SK-N-SH (cell line): Measurements from ENCODE around the gene TRAPPC12. TPM values are rescaled to one million over a fixed set of nuclear protein-coding genes. Genes with fewer than 3 reads are reported as not detected.

Experiments used
- CTCF ChIA-PET: fragments of 300-600, 350-600 bp; formaldehyde crosslinking; extraction: SDS; loops from one replicate; lab custom pipeline; 2021; lab: Yijun Ruan, JAX
- POLR2A ChIA-PET: fragments of 350-600 bp; sonication (Branson Sonifier 250); formaldehyde crosslinking; extraction: SDS; loops from one replicate; lab custom pipeline; 2020; ENCODE audit warnings: antibody characterized with exemption, inconsistent platforms; lab: Yijun Ruan, JAX
- DNase-seq: peaks from one replicate; pipeline ENCODE4 v3.0.0; 2012
- H2AFZ ChIP-seq: fragments of 200-600 bp; sonication (generic); 2 replicates; pipeline ENCODE4 v1.8.1; 2016; ENCODE audit warnings: antibody characterized with exemption, mild to moderate bottlenecking, low read depth
- H3F3A ChIP-seq: fragments of 200-600 bp; sonication (generic); replicated peaks from 2 replicates; pipeline ENCODE3; 2016; ENCODE audit warnings: antibody characterized with exemption, mild to moderate bottlenecking; ENCODE audit not compliant: insufficient read depth
- H3K27ac ChIP-seq, 2 experiments: fragments of 200-500 bp in 1 of 2; fragments of 200-600 bp in 1 of 2; sonication (Bioruptor generic) in 1 of 2; sonication (generic), shearing (Covaris generic) in 1 of 2; 2 replicates each; pipeline versions ENCODE4 v1.5.1 to v1.6.1; 2014 to 2016; ENCODE audit warnings: low read depth in 2 of 2, inconsistent platforms in 1 of 2, low read length in 1 of 2, mild to moderate bottlenecking in 1 of 2, mixed read lengths in 1 of 2
- H3K27me3 ChIP-seq: fragments of 200-600 bp; sonication (generic), shearing (Covaris generic); 2 replicates; pipeline ENCODE4 v1.6.1; 2016; ENCODE audit warnings: mixed run types; ENCODE audit not compliant: insufficient read depth
- H3K36me3 ChIP-seq, 2 experiments: fragments of 200-500 bp in 1 of 2; fragments of 200-600 bp in 1 of 2; sonication (Bioruptor generic) in 1 of 2; sonication (generic) in 1 of 2; replicated peaks in 1 of 2; 2 replicates each; pipeline versions ENCODE3 to v1.5.1; 2014 to 2016; ENCODE audit warnings: low read length in 1 of 2, mild to moderate bottlenecking in 1 of 2; ENCODE audit not compliant: insufficient read depth in 2 of 2, control insufficient read depth in 1 of 2
- H3K4me1 ChIP-seq, 2 experiments: fragments of 200-500 bp in 1 of 2; fragments of 200-600 bp in 1 of 2; sonication (Bioruptor generic) in 1 of 2; sonication (generic), shearing (Covaris generic) in 1 of 2; 2 replicates each; pipeline versions ENCODE4 v1.5.1 to v1.6.1; 2014 to 2016; ENCODE audit warnings: low read depth in 1 of 2, low read length in 1 of 2, mixed run types in 1 of 2; ENCODE audit not compliant: insufficient read depth in 2 of 2, control insufficient read depth in 1 of 2
- H3K4me2 ChIP-seq: fragments of 200-600 bp; sonication (generic), shearing (Covaris generic); 2 replicates; pipeline ENCODE4 v1.6.1; 2017; ENCODE audit warnings: mixed run types
- H3K4me3 ChIP-seq, 2 experiments: fragments of 200-500 bp in 1 of 2; fragments of 200-600 bp in 1 of 2; sonication (Bioruptor generic) in 1 of 2; sonication (generic), shearing (Covaris generic) in 1 of 2; 2 replicates each; pipeline versions ENCODE4 v1.5.1 to v1.8.1; 2014 to 2016; ENCODE audit warnings: low read depth in 2 of 2, inconsistent platforms in 1 of 2, low read length in 1 of 2, mild to moderate bottlenecking in 1 of 2, mixed read lengths in 1 of 2, moderate library complexity in 1 of 2
- H3K79me2 ChIP-seq: fragments of 200-600 bp; sonication (generic); 2 replicates; pipeline ENCODE4 v1.8.1; 2017; ENCODE audit warnings: mild to moderate bottlenecking; ENCODE audit not compliant: insufficient read depth
- H3K9ac ChIP-seq: fragments of 200-600 bp; sonication (generic); 2 replicates; pipeline ENCODE4 v1.6.1; 2017; ENCODE audit warnings: mixed run types
- H3K9me2 ChIP-seq: fragments of 200-600 bp; sonication (generic); 2 replicates; pipeline ENCODE4 v1.6.1; 2017; ENCODE audit warnings: mixed run types
- H3K9me3 ChIP-seq: fragments of 200-600 bp; sonication (generic); 2 replicates; pipeline ENCODE4 v1.6.1; 2017; ENCODE audit warnings: mixed run types, mild to moderate bottlenecking, moderate library complexity
- H4K20me1 ChIP-seq: fragments of 200-600 bp; sonication (generic); 2 replicates; pipeline ENCODE4 v1.6.1; 2017; ENCODE audit warnings: mild to moderate bottlenecking, mixed run types; ENCODE audit not compliant: insufficient read depth
- CHD2 ChIP-seq: fragments of 150-350 bp; IDR thresholded peaks from 2 replicates; pipeline ENCODE4 v1.6.1; 2018; ENCODE audit warnings: low read length; ENCODE audit not compliant: partially characterized antibody
- CTCF ChIP-seq: fragments of 200-600 bp; sonication (generic); IDR thresholded peaks from 2 replicates; pipeline ENCODE4 v1.6.1; 2017; ENCODE audit warnings: antibody characterized with exemption, mild to moderate bottlenecking, moderate library complexity
- ELF1 ChIP-seq: IDR thresholded peaks from 2 replicates; pipeline ENCODE4 v1.4.0; 2012
- FOXJ3 ChIP-seq: sonication (generic); formaldehyde crosslinking; IDR thresholded peaks from 2 replicates; pipeline ENCODE4 v1.5.1; 2020; ENCODE audit warnings: mild to moderate bottlenecking, missing genetic modification reagents
- FOXM1 ChIP-seq: IDR thresholded peaks from 2 replicates; pipeline ENCODE4 v1.4.0; 2012; ENCODE audit warnings: low read depth, mild to moderate bottlenecking
- GABPA ChIP-seq: IDR thresholded peaks from 2 replicates; pipeline ENCODE4 v1.4.0; 2012; ENCODE audit warnings: low read depth, mild to moderate bottlenecking
- GATA2 ChIP-seq: sonication (generic); formaldehyde crosslinking; IDR thresholded peaks from 2 replicates; pipeline ENCODE4 v1.5.0; 2020; ENCODE audit warnings: mild to moderate bottlenecking, missing genetic modification reagents
- JUND ChIP-seq: IDR thresholded peaks from 2 replicates; pipeline ENCODE4 v1.4.0; 2012
- MEF2A ChIP-seq: IDR thresholded peaks from 2 replicates; pipeline ENCODE4 v1.4.0; 2012; ENCODE audit warnings: low read depth, borderline replicate concordance
- MXI1 ChIP-seq: IDR thresholded peaks from 2 replicates; pipeline ENCODE4 v1.6.1; 2012; ENCODE audit warnings: mild to moderate bottlenecking, low read depth, low read length, improper control_type of control experiment
- RAD21 ChIP-seq: IDR thresholded peaks from 2 replicates; pipeline ENCODE4 v1.6.1; 2012; ENCODE audit warnings: mild to moderate bottlenecking, low read length
- RCOR1 ChIP-seq: fragments of 150-350 bp; IDR thresholded peaks from 2 replicates; pipeline ENCODE4 v1.6.1; 2017; ENCODE audit warnings: antibody characterized with exemption, low read length
- RFX5 ChIP-seq: IDR thresholded peaks from 2 replicates; pipeline ENCODE4 v1.6.1; 2012; ENCODE audit warnings: mild to moderate bottlenecking, improper control_type of control experiment, low read length
- RXRA ChIP-seq: IDR thresholded peaks from 2 replicates; pipeline ENCODE4 v1.4.0; 2012; ENCODE audit warnings: low read depth, mild to moderate bottlenecking, borderline replicate concordance
- TCF12 ChIP-seq: IDR thresholded peaks from 2 replicates; pipeline ENCODE4 v1.4.0; 2012
- TEAD4 ChIP-seq: IDR thresholded peaks from 2 replicates; pipeline ENCODE4 v1.4.0; 2012; ENCODE audit warnings: mild to moderate bottlenecking, borderline replicate concordance; ENCODE audit not compliant: insufficient read depth
- USF2 ChIP-seq: fragments of 150-350 bp; IDR thresholded peaks from 2 replicates; pipeline ENCODE4 v1.6.1; 2017; ENCODE audit warnings: antibody characterized with exemption, low read length, low read depth, borderline replicate concordance
- WGBS: methylation state at CpG from one replicate; pipeline ENCODE4 v1.1.6; 2017; ENCODE audit warnings: low lambda C conversion rate; 5-methylcytosine and 5-hydroxymethylcytosine counted together
- polyA plus RNA-seq, 3 experiments: library from polyadenylated mRNA; depleted of rRNA; stranded (reverse); fragments of >200 nt; gene quantifications; 2 replicates each; pipeline ENCODE4 v1.2.3, GENCODE V29; 2012
- TF ChIP-seq, protein P1 (sequence below): fragments of 150-350 bp; IDR thresholded peaks from 2 replicates; pipeline ENCODE4 v1.6.1; 2016; ENCODE audit warnings: mild to moderate bottlenecking, low read depth, low read length
- TF ChIP-seq, protein P2 (sequence below): IDR thresholded peaks from 2 replicates; pipeline ENCODE4 v1.4.0; 2012; ENCODE audit warnings: low read depth, borderline replicate concordance
- TF ChIP-seq, protein P3 (sequence below): IDR thresholded peaks from 2 replicates; pipeline ENCODE4; 2012

Gene TRAPPC12
- polyA plus RNA-seq, 1 of the 3 experiments (the other 2 are of a cell fraction): 83.3 TPM

GRCh38 chr2:3428577-3428976 lies 49.1 kb downstream of the TRAPPC12 start:
- Histone ChIP-seq H3K9ac (no peak overlapping the region), H2AFZ (no peak overlapping the region), H3K9me3 (no peaks in the 10 kb centered on the region), H3K79me2 (peaks cover 7% of the 10 kb centered on the region; the same call in 1 of the 2 replicates), H3K4me3 (no peak overlapping the region), H3K4me2 (no peak overlapping the region), H3K4me1 (peaks cover 5 to 27% of the 10 kb centered on the region in 2 experiments; a peak in 2 of 4 replicates), H3K9me2 (no peaks in the 10 kb centered on the region), H3K27ac (no peak overlapping the region; a peak in 1 of 4 replicates), H3F3A (no peaks in the 10 kb centered on the region), H4K20me1 (no peaks in the 10 kb centered on the region), H3K27me3 (no peaks in the 10 kb centered on the region), H3K36me3 (peaks cover 58 to 91% of the 10 kb centered on the region in 2 experiments)
- TF ChIP-seq GATA2 (no peak), RFX5 (no peak), JUND (no peak), TCF12 (no peak), RCOR1 (no peak), USF2 (no peak), GABPA (no peak), CHD2 (no peak), CTCF (no peak), ELF1 (no peak), MXI1 (no peak), MEF2A (no peak), RXRA (no peak), RAD21 (no peak), FOXJ3 (no peak), TEAD4 (no peak), FOXM1 (no peak)
- TF ChIP-seq, protein P1, sequence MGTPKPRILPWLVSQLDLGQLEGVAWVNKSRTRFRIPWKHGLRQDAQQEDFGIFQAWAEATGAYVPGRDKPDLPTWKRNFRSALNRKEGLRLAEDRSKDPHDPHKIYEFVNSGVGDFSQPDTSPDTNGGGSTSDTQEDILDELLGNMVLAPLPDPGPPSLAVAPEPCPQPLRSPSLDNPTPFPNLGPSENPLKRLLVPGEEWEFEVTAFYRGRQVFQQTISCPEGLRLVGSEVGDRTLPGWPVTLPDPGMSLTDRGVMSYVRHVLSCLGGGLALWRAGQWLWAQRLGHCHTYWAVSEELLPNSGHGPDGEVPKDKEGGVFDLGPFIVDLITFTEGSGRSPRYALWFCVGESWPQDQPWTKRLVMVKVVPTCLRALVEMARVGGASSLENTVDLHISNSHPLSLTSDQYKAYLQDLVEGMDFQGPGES: no peak
- TF ChIP-seq, protein P2, sequence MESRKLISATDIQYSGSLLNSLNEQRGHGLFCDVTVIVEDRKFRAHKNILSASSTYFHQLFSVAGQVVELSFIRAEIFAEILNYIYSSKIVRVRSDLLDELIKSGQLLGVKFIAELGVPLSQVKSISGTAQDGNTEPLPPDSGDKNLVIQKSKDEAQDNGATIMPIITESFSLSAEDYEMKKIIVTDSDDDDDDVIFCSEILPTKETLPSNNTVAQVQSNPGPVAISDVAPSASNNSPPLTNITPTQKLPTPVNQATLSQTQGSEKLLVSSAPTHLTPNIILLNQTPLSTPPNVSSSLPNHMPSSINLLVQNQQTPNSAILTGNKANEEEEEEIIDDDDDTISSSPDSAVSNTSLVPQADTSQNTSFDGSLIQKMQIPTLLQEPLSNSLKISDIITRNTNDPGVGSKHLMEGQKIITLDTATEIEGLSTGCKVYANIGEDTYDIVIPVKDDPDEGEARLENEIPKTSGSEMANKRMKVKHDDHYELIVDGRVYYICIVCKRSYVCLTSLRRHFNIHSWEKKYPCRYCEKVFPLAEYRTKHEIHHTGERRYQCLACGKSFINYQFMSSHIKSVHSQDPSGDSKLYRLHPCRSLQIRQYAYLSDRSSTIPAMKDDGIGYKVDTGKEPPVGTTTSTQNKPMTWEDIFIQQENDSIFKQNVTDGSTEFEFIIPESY: no peak
- TF ChIP-seq, protein P3, sequence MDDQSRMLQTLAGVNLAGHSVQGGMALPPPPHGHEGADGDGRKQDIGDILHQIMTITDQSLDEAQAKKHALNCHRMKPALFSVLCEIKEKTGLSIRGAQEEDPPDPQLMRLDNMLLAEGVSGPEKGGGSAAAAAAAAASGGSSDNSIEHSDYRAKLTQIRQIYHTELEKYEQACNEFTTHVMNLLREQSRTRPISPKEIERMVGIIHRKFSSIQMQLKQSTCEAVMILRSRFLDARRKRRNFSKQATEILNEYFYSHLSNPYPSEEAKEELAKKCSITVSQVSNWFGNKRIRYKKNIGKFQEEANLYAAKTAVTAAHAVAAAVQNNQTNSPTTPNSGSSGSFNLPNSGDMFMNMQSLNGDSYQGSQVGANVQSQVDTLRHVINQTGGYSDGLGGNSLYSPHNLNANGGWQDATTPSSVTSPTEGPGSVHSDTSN: no peak
- POLR2A ChIA-PET: interaction anchor here (0.9 kb wide), 1 partner anchor 23 kb away, joined by 3 read pairs; no protein-coding TSS in a partner anchor
- 97% methylated on average over 10 of the region's 10 CpGs for WGBS
- DNase-seq: no peak
- CTCF ChIA-PET: interaction anchor here (1.2 to 8.9 kb wide), 7 partner anchors 14 to 52 kb away, joined by 3 to 132 read pairs (median 4); no protein-coding TSS in a partner anchor
